GM12878 (cell line): ENCODE measurements around the gene ZNF69. TPM values are rescaled to one million over a fixed set of nuclear protein-coding genes. Genes with fewer than 3 reads are reported as not detected.

Experiments used
- ATAC-seq: fragments of 200-7000 bp; cut with Tn5 transposase; 3 replicates; pipeline ENCODE4 v1.9.1; 2020; ENCODE audit warnings: mild to moderate bottlenecking, moderate library complexity
- BruUV-seq: library from RNA; stranded (reverse); fragments of 400-500 nt; replicated peaks from 2 replicates; lab custom pipeline; 2021; lab: Mats Ljungman, UMichigan
- CTCF ChIA-PET: fragments of 300-600 bp; sonication (Branson Sonifier 250); formaldehyde crosslinking; extraction: SDS; loops from one replicate; lab custom pipeline; 2021; ENCODE audit warnings: inconsistent platforms; lab: Yijun Ruan, JAX
- POLR2A ChIA-PET: fragments of 350-600 bp; formaldehyde crosslinking; extraction: SDS; loops from one replicate; lab custom pipeline; 2021; ENCODE audit warnings: inconsistent platforms; lab: Charles Lee
- RAD21 ChIA-PET: fragments of 300-600 bp; sonication (Branson Sonifier 250); formaldehyde crosslinking; loops from one replicate; lab custom pipeline; 2023; ENCODE audit warnings: antibody characterized with exemption; ENCODE audit not compliant: unreplicated experiment; lab: Charles Lee
- SMC1A ChIA-PET: fragments of 300-600 bp; sonication (Branson Sonifier 250); formaldehyde crosslinking; loops from one replicate; lab custom pipeline; 2023; ENCODE audit not compliant: unreplicated experiment, uncharacterized antibody; lab: Charles Lee
- DNase-seq: peaks from one replicate; pipeline ENCODE4 v3.0.0-alpha.2; 2011; ENCODE audit warnings: low read depth, low spot score
- FAIRE-seq: peaks from 3 replicates; lab custom pipeline; 2011; peaks lifted over from hg19 to GRCh38; lab: Jason Lieb, UNC
- H2AFZ ChIP-seq: 2 replicates; pipeline ENCODE4 v1.6.0; 2011; ENCODE audit warnings: low read depth, low read length, control low read depth; ENCODE audit not compliant: control insufficient read depth
- H3K27ac ChIP-seq: 2 replicates; pipeline ENCODE4 v1.5.1; 2011; ENCODE audit warnings: control low read depth; ENCODE audit not compliant: control insufficient read depth, insufficient read depth
- H3K27me3 ChIP-seq, 2 experiments: replicated peaks in 1 of 2; 2 replicates each; pipeline versions ENCODE4 v1.6.0 to v1.6.1; 2011; ENCODE audit warnings: low read length in 1 of 2; ENCODE audit not compliant: control insufficient read depth in 2 of 2, insufficient read depth in 2 of 2
- H3K36me3 ChIP-seq, 2 experiments: 2 replicates each; pipeline ENCODE4 v1.5.1; 2011; ENCODE audit warnings: low read length in 1 of 2; ENCODE audit not compliant: control insufficient read depth in 2 of 2, insufficient read depth in 2 of 2
- H3K4me1 ChIP-seq: 2 replicates; pipeline ENCODE4 v1.6.1; 2011; ENCODE audit warnings: mild to moderate bottlenecking, low read length, moderate library complexity, mixed read lengths; ENCODE audit not compliant: control insufficient read depth, insufficient read depth
- H3K4me2 ChIP-seq: 2 replicates; pipeline ENCODE4 v1.6.0; 2011; ENCODE audit warnings: control low read depth; ENCODE audit not compliant: control insufficient read depth, insufficient read depth
- H3K4me3 ChIP-seq: fragments of 200-600 bp; sonication (generic); 2 replicates; pipeline ENCODE4 v1.5.1; 2016
- H3K79me2 ChIP-seq: 2 replicates; pipeline ENCODE4 v1.6.0; 2011; ENCODE audit warnings: low read length; ENCODE audit not compliant: control insufficient read depth, insufficient read depth
- H3K9ac ChIP-seq: 2 replicates; pipeline ENCODE4 v1.8.0; 2011; ENCODE audit warnings: low read length, control low read depth, mixed read lengths; ENCODE audit not compliant: control insufficient read depth, insufficient read depth
- H3K9me3 ChIP-seq: replicated peaks from 3 replicates; pipeline ENCODE4 v1.5.1; 2011; ENCODE audit warnings: mild to moderate bottlenecking, low read length; ENCODE audit not compliant: control insufficient read depth, insufficient read depth
- H4K20me1 ChIP-seq: 2 replicates; pipeline ENCODE4 v1.6.0; 2011; ENCODE audit not compliant: control insufficient read depth, insufficient read depth
- CBX5 ChIP-seq: sonication (generic); IDR thresholded peaks from 2 replicates; pipeline ENCODE4 v1.6.1; 2016; ENCODE audit warnings: low read depth, moderate library complexity, mild to moderate bottlenecking, inconsistent platforms
- CHD2 ChIP-seq: IDR thresholded peaks from 2 replicates; pipeline ENCODE4 v1.6.1; 2011; ENCODE audit warnings: low read depth, low read length, improper control_type of control experiment, borderline replicate concordance
- FOXK2 ChIP-seq: fragments of 450-650 bp; IDR thresholded peaks from 2 replicates; pipeline ENCODE4 v1.6.1; 2017; ENCODE audit warnings: mild to moderate bottlenecking, moderate library complexity
- HDAC6 ChIP-seq: fragments of 200-600 bp; sonication (generic); IDR thresholded peaks from one replicate; pipeline ENCODE4 v1.8.0; 2017; ENCODE audit warnings: antibody characterized with exemption; ENCODE audit not compliant: unreplicated experiment
- PAX5 ChIP-seq: IDR thresholded peaks from 2 replicates; pipeline ENCODE4 v1.6.1; 2011; ENCODE audit warnings: low read depth, low read length, borderline replicate concordance
- SIN3A ChIP-seq: IDR thresholded peaks from 2 replicates; pipeline ENCODE4 v1.6.1; 2012; ENCODE audit warnings: low read depth, low read length, improper control_type of control experiment
- SMAD1 ChIP-seq: fragments of 450-650 bp; IDR thresholded peaks from 2 replicates; pipeline ENCODE4 v1.6.1; 2018; ENCODE audit warnings: mild to moderate bottlenecking, low read depth; ENCODE audit not compliant: partially characterized antibody
- STAT3 ChIP-seq: IDR thresholded peaks from 2 replicates; pipeline ENCODE4 v1.6.1; 2011; ENCODE audit warnings: low read depth, low read length, improper control_type of control experiment
- ZNF592 ChIP-seq: fragments of 450-650 bp; IDR thresholded peaks from 2 replicates; pipeline ENCODE4 v1.6.1; 2017; ENCODE audit warnings: mild to moderate bottlenecking, moderate library complexity
- ZNF622 ChIP-seq: fragments of 450-650 bp; IDR thresholded peaks from 2 replicates; pipeline ENCODE4 v1.6.1; 2017; ENCODE audit warnings: mild to moderate bottlenecking, inconsistent platforms
- WGBS: methylation state at CpG from one replicate; pipeline ENCODE4 v1.1.6; 2016; ENCODE audit warnings: low lambda C conversion rate; ENCODE audit not compliant: insufficient replicate concordance, insufficient coverage; ENCODE audit errors: missing lambda C conversion rate; 5-methylcytosine and 5-hydroxymethylcytosine counted together
- in situ Hi-C: fragments of 300-500 bp; cut with MboI; formaldehyde crosslinking; loops from 9 replicates; pipeline ENCODE4 v1.14.3; 2018; ENCODE audit warnings: mixed read lengths
- intact Hi-C: fragments of 100-400 bp; cut with micrococcal nuclease; formaldehyde crosslinking; loops from one replicate; pipeline ENCODE4 v1.14.2; 2022; ENCODE audit not compliant: unreplicated experiment
- polyA plus RNA-seq, 11 experiments: library from polyadenylated mRNA; depleted of rRNA in 4 of 11; unstranded in 6 of 11; stranded (reverse) in 5 of 11; fragments of >200 nt; fragmentation: Nextera tagmentation in 4 of 11; fragmentation: Illumina TruSeq in 1 of 11; extraction: Ambion mirVana in 4 of 11; extraction: Trizol in 1 of 11; gene quantifications; 1 replicate in 1 of 11; 2 replicates in 10 of 11; pipeline versions ENCODE4 v1.2.1 to v1.2.3, GENCODE V29; 2011 to 2016; ENCODE audit warnings: inconsistent platforms in 2 of 11, missing spikeins in 2 of 11, low read depth in 1 of 11
- total RNA-seq, 4 experiments: library from RNA; depleted of rRNA in 3 of 4; stranded (reverse); fragments of >200 nt in 3 of 4; fragmentation: Illumina TruSeq in 1 of 4; extraction: Trizol in 1 of 4; gene quantifications; 2 replicates each; pipeline versions ENCODE4 v1.2.1 to v1.2.3, GENCODE V29; 2013 to 2021
- TF ChIP-seq, protein P1 (sequence below): fragments of 450-650 bp; formaldehyde crosslinking; IDR thresholded peaks from 2 replicates; pipeline ENCODE4 v1.4.0; 2022; ENCODE audit warnings: mild to moderate bottlenecking, moderate library complexity
- TF ChIP-seq, protein P2 (sequence below): fragments of 450-650 bp; IDR thresholded peaks from 2 replicates; pipeline ENCODE4 v1.6.1; 2017; ENCODE audit warnings: low read depth, mild to moderate bottlenecking, moderate library complexity

Gene ZNF69
- total and polyA plus RNA-seq, 10 of the 15 experiments (the other 5 are each of a cell fraction or from before 2014, with no cell fraction given) = 0.15 to 0.63 (median 0.49) TPM

GRCh38 chr19:11880598-11880997, 7.0 kb upstream of the ZNF69 start:
- Histone ChIP-seq H3K27ac (no peak overlapping the region), H3K9me3 (peaks cover 2% of the 10 kb centered on the region; the same call in 2 of the 3 replicates), H3K36me3 (no peaks in the 10 kb centered on the region), H3K4me3 (no peak overlapping the region), H3K79me2 (no peaks in the 10 kb centered on the region), H3K27me3 (no peaks in the 10 kb centered on the region), H3K9ac (no peak overlapping the region), H2AFZ (no peak overlapping the region), H4K20me1 (no peaks in the 10 kb centered on the region), H3K4me1 (no peaks in the 10 kb centered on the region), H3K4me2 (no peak overlapping the region)
- CTCF ChIA-PET = interaction anchor here (0.8 to 3.0 kb wide), 8 partner anchors 43 to 261 kb away, joined by 3 to 19 read pairs (median 5); partner anchors contain the start of genes ZNF491 and ZNF700
- FAIRE-seq = no peak
- WGBS = 69% methylated on average over 11 of the region's 12 CpGs
- no peak for ATAC-seq
- intact Hi-C loops (no loop called here), in situ Hi-C loops (no loop called here)
- BruUV-seq = no TSS peak
- RAD21 ChIA-PET = interaction anchor here (1.0 kb wide), 1 partner anchor 108 kb away, joined by 4 read pairs; no protein-coding TSS in a partner anchor
- POLR2A ChIA-PET = no interaction called here
- SMC1A ChIA-PET = interaction anchor here (1.3 to 1.4 kb wide), 2 partner anchors 43 to 109 kb away, joined by 3 to 4 read pairs; no protein-coding TSS in a partner anchor
- DNase-seq = no peak
- TF ChIP-seq ZNF592 (no peak), SIN3A (no peak), FOXK2 (no peak), ZNF622 (no peak), HDAC6 (no peak), SMAD1 (no peak), STAT3 (no peak), CBX5 (no peak), PAX5 (no peak), CHD2 (no peak)
- TF ChIP-seq, protein P1, sequence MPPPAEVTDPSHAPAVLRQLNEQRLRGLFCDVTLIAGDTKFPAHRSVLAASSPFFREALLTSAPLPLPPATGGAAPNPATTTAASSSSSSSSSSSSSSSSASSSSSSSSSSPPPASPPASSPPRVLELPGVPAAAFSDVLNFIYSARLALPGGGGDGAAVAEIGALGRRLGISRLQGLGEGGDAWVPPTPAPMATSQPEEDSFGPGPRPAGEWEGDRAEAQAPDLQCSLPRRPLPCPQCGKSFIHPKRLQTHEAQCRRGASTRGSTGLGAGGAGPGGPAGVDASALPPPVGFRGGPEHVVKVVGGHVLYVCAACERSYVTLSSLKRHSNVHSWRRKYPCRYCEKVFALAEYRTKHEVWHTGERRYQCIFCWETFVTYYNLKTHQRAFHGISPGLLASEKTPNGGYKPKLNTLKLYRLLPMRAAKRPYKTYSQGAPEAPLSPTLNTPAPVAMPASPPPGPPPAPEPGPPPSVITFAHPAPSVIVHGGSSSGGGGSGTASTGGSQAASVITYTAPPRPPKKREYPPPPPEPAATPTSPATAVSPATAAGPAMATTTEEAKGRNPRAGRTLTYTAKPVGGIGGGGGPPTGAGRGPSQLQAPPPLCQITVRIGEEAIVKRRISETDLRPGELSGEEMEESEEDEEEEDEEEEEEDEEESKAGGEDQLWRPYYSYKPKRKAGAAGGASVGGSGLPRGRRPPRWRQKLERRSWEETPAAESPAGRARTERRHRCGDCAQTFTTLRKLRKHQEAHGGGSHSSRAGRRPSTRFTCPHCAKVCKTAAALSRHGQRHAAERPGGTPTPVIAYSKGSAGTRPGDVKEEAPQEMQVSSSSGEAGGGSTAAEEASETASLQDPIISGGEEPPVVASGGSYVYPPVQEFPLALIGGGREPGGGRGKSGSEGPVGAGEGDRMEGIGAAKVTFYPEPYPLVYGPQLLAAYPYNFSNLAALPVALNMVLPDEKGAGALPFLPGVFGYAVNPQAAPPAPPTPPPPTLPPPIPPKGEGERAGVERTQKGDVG (CRISPR knock-in tag) = no peak
- TF ChIP-seq, protein P2, sequence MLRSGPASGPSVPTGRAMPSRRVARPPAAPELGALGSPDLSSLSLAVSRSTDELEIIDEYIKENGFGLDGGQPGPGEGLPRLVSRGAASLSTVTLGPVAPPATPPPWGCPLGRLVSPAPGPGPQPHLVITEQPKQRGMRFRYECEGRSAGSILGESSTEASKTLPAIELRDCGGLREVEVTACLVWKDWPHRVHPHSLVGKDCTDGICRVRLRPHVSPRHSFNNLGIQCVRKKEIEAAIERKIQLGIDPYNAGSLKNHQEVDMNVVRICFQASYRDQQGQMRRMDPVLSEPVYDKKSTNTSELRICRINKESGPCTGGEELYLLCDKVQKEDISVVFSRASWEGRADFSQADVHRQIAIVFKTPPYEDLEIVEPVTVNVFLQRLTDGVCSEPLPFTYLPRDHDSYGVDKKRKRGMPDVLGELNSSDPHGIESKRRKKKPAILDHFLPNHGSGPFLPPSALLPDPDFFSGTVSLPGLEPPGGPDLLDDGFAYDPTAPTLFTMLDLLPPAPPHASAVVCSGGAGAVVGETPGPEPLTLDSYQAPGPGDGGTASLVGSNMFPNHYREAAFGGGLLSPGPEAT = no peak
